Stimulated activated CD4-positive, alpha-beta T cell treated with anti-CD3 and anti-CD28 coated beads, Interleukin-4, amount 100 ng/mL, for 1 hour (primary cell): ENCODE results near the gene LAIR2.
"Not testable (repeated sequence)": the region's sequence is repeated elsewhere in the genome, so short reads cannot be mapped to it uniquely, and the experiment has no call there.

Experiments used
- DNase-seq: peaks from one replicate; pipeline ENCODE4 v3.0.0-alpha.2; 2020

LAIR2 gene

DNA sequence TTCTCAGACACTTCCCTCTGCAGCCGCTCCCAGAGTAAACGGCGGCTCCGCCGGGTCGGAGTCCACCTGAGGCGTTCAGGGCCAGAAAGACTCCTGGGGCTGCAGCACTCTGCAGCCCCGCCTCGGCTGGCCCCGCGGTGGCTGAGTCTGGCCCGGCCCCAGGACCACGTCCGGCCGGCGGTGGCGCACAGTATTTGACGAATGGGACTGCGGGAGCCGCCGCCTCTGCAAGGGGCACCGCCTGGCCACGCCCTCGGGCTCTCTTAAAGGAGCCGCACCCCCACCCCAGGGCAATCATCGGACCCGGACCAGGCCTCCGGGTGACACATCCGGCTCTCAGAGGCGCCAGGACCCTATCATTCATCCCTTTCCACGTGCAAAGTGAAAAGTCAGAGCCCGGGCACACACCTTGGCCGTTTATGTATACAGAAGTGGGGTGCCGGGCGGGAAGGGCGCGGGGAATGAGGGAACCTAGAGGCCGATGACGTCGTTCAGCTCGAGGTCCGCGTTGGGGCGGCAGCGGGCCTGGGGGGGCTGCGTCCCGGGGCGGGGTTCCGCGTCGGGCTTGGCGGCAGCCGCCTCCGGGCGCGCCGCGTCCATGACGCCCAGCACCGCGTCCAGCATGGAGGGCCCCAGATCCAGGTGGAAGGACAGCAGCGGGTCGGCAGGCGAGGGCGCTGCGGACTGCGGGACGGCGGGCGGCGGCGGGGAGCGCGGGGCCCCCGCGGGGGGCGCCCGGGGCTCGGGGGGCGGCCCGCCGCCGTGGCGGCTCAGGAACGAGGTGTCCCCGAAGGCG, 37.8 kb upstream of the LAIR2 start:
- peak; percentile 76 for DNase-seq

DNA sequence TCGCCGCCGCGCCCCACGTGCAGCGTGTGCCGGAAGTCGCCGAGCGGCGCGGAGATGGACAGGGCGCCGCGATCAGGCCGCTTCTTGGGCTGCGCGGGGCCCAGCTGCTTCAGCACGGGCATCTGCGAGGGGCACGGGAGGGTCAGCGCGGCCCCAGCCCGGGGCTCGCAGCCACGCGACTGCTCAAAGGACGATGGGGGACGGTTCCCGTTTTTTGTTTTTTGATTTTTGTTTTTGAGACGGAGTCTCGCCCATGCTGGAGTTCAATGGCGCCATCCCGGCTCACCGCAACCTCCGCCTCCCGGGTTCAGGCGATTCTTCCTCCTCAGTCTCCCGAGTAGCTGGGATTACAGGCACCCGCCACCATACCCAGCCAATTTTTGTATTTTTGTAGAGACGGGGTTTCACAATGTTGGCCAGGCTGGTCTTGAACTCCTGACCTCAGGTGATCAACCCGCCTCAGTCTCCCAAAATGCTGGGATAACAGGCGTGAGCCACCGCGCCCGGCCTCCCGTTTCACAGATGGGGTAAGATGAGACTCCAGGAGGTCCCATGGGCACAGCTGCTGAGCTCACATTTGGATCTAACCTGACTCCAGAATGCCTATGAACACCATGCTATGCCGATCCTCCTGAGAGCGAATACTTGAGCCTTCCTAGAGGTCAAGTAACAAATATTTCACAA, 37.1 kb upstream of the LAIR2 start:
- DNase-seq = no peak

GRCh38 chr19:54466110-54466480, 36.5 kb upstream of the LAIR2 start:
- DNase-seq = not testable (repeated sequence)

DNA sequence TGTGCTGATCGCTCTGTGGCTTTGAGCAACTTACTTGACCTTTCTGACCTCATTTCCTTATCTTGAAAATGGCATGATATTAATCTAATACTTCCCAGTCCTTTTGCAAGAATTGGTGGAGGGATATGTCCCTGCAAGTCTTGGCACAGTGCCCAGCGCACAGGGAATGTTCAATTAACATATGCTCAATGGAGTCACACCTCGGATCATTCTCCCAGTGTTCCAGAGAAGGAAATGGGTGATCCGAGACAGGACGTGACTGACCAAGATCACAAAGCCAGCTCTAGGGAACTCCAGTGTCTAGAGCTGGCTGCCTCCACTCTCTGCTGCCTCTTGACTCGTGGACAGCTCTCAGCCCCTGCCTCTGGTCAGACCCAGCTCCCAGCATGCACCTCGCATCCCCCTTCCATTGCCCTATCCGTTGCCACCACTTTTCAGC, 33.1 kb upstream of the LAIR2 start:
- no peak for DNase-seq

DNA sequence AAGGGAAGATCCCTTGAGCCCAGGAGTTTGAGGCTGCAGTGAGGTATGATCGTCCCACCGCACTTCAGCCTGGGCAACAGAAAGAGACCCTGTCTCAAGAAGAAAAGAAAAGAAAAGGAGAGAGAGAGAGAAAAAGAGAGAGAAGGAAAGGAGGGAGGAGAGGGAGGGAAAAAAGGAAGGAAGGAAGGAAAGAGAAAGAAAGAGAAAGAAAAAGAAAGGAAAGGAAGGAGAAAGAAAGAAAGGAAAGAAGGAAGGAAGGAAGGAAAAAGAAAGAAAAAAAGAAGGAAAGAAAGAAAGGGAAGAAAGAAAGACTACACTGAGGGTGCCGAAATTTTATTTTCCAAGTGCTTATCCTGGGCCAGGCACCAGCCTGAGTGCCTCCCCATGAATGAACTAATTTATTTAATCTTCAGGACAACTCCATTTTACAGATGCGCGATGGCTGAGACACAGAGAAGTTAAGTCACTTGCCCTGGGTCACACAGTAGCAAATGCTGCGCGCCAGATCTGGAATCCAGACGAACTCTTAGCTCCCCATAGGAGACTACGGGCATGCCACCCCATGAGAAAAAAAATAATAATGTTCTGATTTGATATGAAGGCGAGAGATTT, 32.2 kb upstream of the LAIR2 start:
- no peak for DNase-seq

GRCh38 chr19:54470991-54471782, 31.4 kb upstream of the LAIR2 start:
- DNase-seq = no peak

DNA sequence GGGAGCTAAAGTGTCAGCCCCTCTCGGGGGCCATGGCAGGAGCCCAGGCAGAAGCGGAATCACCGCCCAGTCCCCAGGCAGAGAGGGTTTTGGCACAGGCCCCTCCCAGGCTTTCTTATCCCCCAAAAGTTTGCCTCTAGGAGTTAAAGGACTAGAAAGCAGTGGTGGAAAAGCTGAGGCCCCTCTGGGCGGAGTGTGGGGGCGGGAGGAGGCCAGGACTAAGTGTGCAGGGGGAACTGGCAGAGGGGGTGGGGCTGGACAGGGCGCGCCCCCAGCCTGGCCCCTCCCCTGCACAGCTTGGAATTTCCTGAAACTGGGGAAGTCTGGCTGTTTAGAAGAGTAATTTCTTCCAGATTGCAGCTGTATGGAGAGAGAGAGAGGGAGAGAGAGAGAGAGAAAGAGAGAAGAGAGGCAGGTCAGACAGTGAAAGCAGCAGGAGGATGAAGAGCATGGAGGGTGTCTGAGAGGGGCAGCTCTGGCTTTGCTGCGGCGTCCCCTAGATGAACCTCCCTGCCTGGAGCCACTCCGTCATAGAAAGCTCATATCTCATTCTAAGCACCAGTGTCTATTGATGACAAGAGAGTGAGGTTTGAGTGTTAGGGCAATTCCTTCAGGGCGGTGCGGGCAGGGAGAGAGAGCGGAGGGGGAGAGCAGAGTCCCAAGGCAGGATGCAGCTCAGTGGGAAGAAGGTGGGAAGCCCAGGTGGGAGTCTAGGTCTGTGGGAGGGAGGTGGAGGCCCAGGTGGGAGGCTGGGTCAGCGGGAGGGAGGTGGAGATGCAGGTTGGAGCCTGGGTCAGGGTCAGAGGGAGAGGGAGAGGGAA, 29.4 kb upstream of the LAIR2 start, which contains the start of gene CDC42EP5:
Gene CDC42EP5 (minus strand): TSS at position 226 of the 821 bp plus-strand sequence. CDS start 7,749 bp downstream, outside the sequence.
- no peak for DNase-seq

GRCh38 chr19:54473892-54474372, 28.7 kb upstream of the LAIR2 start:
- DNase-seq = no peak

DNA sequence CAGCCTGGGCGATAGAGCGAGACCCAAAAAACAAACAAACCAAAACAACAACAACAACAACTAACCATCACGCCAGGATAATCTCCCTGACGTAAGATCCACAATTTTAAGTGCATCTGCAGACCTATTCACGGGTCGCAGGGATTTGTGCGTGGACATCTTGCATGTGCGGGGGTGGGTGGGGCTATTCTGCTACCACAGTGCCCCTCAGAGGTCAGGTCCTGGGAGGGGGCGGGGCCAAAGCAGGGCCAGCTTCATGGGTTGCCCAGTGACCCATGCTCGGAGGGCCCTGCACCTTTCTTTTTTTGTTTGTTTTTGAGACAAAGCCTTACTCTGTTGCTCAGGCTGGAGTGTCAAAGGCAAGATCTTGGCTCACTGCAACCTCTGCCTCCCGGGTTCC, 26.9 kb upstream of the LAIR2 start:
- DNase-seq = no peak

DNA sequence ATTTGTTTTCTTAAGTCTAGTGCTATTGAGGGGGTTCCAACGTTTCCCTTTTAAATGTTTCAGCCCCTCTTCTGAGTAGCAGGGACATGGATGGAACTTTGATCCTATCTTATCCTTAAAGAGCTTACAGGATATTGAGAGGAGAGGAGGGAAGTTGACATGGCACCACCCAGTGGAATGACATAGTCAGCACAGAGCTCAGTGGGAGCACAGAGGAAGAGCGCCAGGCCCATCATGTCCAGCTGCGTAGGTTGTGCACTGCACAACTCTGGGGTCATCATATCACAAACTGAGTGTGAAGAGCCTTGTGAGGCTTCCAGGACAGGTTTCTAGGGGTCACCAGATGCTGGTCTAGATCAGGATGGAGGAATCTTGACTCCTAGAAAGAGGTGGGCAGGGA, 25.0 kb upstream of the LAIR2 start:
- no peak for DNase-seq

DNA sequence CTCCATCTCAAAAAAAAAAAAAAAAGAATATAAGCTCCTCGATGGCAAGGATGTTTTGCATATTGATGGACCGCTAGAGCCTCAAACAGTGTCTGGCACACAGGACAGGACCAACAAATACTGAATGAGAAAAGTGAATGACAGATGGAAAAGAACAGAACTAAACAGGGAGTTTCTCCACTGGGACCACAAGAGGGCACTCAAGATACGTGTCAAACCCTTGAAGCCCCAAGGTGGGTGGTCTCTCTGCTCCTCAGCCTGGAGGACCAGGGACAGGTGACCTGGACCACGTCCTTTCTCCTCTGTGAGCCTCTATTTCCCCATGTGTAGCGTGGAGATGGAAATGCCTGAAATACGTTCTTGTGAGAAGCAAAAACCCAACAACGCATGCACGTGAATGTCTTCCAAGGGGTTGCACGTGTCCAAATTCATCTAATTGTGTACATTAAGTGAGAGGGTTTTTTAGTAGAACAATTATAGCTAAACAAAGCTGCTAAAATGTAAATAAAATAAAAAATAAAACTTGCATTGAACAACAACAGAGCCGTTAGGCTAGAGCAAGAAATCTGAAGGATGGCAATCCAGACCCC, 23.9 kb upstream of the LAIR2 start:
- no peak for DNase-seq

DNA sequence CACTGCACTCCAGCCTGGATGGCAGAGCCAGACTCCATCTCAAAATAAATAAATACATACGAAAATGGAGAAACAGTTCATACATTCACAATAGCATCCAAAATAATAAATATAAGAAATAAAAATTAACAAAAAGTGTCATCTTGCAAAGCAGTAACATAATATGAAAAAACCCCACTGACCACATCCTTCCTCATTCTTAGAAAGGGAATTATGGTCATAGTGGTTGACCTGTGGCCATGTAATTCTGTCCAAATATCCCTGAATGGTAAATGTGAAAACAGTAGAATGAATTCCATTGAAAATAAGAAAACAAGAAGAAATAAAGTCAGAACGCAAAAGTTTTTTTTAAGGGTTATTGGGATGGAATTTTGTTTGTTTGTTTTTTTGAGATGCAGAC, 22.6 kb upstream of the LAIR2 start:
- no peak for DNase-seq

DNA sequence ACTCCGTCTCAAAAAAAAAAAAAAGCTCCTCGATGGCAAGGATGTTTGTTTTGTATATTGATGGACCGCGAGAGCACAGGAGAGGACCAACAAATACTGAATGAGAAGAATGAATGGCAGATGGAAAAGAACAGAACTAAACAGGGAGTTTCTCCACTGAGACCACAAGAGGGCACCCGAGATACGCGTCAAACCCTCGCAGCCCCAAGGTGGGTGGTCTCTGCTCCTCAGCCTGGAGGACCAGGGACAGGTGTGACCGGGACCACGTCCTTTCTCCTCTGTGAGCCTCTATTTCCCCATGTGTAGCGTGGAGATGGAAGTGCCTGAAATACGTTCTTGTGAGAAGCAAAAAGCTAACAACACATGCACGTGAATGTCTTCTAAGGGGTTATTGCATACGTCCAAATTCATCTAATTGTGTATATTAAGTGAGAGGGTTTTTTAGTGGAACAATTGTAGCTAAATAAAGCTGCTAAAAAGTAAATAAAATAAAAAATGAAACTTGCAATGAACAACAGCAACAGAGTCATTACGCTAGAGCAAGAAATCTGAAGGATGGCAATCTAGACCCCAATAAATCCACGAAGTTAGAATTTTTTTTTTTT, 21.2 kb upstream of the LAIR2 start:
- DNase-seq = no peak

- no peak for DNase-seq
Measured at GRCh38 chr19:54482889-54483288, 19.7 kb upstream of the LAIR2 start.

GRCh38 chr19:54484451-54484850, 18.2 kb upstream of the LAIR2 start:
- DNase-seq = no peak

- DNase-seq = no peak
Measured at GRCh38 chr19:54485851-54486250, 16.8 kb upstream of the LAIR2 start.

GRCh38 chr19:54489341-54489740, 13.3 kb upstream of the LAIR2 start:
- DNase-seq = no peak

GRCh38 chr19:54489766-54490165, 12.9 kb upstream of the LAIR2 start:
- no peak for DNase-seq

DNA sequence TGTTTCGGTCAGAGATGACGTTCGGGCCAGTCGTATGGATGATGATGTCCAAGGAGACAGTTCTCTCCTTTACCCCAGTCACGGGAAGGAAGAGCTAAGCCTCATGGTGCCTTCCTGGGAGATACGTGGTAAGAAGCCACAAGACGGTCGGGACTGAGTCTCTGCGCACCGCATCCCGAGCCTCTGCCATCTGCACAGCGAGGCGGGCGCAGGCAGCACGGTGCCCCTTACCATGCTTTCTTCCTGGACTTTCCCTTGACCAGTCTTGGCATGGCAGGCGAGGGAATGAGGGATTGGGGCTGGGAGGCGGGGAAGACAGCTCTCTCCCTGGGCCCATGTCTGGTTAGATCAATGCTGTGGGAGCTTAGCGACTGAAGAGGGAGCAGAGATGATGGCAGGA, 10.1 kb upstream of the LAIR2 start:
- DNase-seq = no peak

DNA sequence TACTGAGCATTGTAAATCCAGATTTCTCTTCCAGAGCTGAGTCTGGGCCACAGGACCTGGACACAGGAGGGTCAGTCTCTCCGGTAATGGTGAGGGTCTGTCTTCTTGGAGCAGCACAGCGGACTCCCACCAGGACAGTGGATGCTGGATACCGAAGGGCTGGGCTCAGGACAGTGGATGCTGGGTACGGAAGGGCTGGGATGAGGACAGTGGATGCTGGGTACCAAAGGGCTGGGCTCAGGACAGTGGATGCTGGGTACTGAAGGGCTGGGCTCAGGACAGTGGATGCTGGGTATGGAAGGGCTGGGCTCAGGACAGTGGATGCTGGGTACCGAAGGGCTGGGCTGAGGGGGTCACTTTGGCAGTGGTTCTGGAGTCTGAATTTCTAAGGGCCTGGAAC, 9.6 kb upstream of the LAIR2 start:
- not testable (repeated sequence) for DNase-seq

GRCh38 chr19:54493967-54494585, 8.6 kb upstream of the LAIR2 start:
- no peak for DNase-seq
